A549 (cell line): ENCODE results near the gene HAUS6. TPM values are rescaled to one million over a fixed set of nuclear protein-coding genes. Genes with fewer than 3 reads are reported as not detected.

Experiments
- ATAC-seq, 2 experiments: fragments of 200-7000 bp in 1 of 2; fragments of >200 bp in 1 of 2; cut with Nextera tagmentation in 1 of 2; cut with Tn5 transposase in 1 of 2; 3 replicates each; pipeline versions ENCODE4 v1.8.0 to v1.9.1; 2018 to 2020; ENCODE audit warnings: mild to moderate bottlenecking in 1 of 2, moderate library complexity in 1 of 2
- CTCF ChIA-PET: fragments of 300-600 bp; sonication (Branson Sonifier 250); formaldehyde crosslinking; extraction: SDS; loops from one replicate; lab custom pipeline; 2021; ENCODE audit warnings: antibody characterized with exemption, inconsistent platforms; lab: Yijun Ruan, JAX
- POLR2A ChIA-PET: fragments of 350-600 bp; formaldehyde crosslinking; extraction: SDS; loops from one replicate; lab custom pipeline; 2021; ENCODE audit warnings: antibody characterized with exemption, inconsistent platforms; lab: Yijun Ruan, JAX
- DNase-seq, 2 experiments: peaks; one replicate each; pipeline versions ENCODE4 v3.0.0 to v3.0.0-alpha.2; 2011 to 2016; ENCODE audit warnings: low read depth in 1 of 2, low spot score in 1 of 2
- FAIRE-seq: peaks from 2 replicates; lab custom pipeline; 2011; peaks lifted over from hg19 to GRCh38; lab: Jason Lieb, UNC
- H3K27ac ChIP-seq, 2 experiments: fragments of >200 bp; sonication (Bioruptor Twin); formaldehyde crosslinking; 3 replicates each; pipeline ENCODE4 v1.5.1; 2016 to 2017
- H3K4me1 ChIP-seq: fragments of >200 bp; sonication (Bioruptor Twin); formaldehyde crosslinking; 3 replicates; pipeline ENCODE4 v1.6.1; 2016
- H3K4me2 ChIP-seq: fragments of >200 bp; sonication (Bioruptor Twin); formaldehyde crosslinking; 3 replicates; pipeline ENCODE4 v1.6.1; 2016
- H3K4me3 ChIP-seq: fragments of >200 bp; sonication (Bioruptor Twin); formaldehyde crosslinking; 3 replicates; pipeline ENCODE4 v1.5.1; 2016
- H3K9me3 ChIP-seq: fragments of >200 bp; sonication (Bioruptor Twin); formaldehyde crosslinking; 3 replicates; pipeline ENCODE4 v1.6.1; 2016
- CBX8 ChIP-seq: fragments of 200-600 bp; sonication (generic); IDR thresholded peaks from 2 replicates; pipeline ENCODE4 v1.6.1; 2016
- CHD2 ChIP-seq: fragments of 150-350 bp; IDR thresholded peaks from 2 replicates; pipeline ENCODE4 v1.6.1; 2014; ENCODE audit warnings: low read length; ENCODE audit not compliant: partially characterized antibody
- CHD4 ChIP-seq: fragments of 200-600 bp; sonication (generic); IDR thresholded peaks from 2 replicates; pipeline ENCODE4 v1.6.1; 2016; ENCODE audit warnings: antibody characterized with exemption, mild to moderate bottlenecking, borderline replicate concordance
- ESRRA ChIP-seq: fragments of 150-350 bp; IDR thresholded peaks from 2 replicates; pipeline ENCODE4 v1.6.1; 2014; ENCODE audit warnings: mild to moderate bottlenecking, low read length, borderline replicate concordance
- FOSL2 ChIP-seq, 2 experiments: fragments of 450-650 bp in 1 of 2; fragments of >200 bp in 1 of 2; sonication (Bioruptor Twin) in 1 of 2; formaldehyde crosslinking; IDR thresholded peaks; 2 replicates each; pipeline versions ENCODE4 v1.5.0 to v1.6.1; 2016 to 2020; ENCODE audit warnings: mild to moderate bottlenecking in 1 of 2, moderate library complexity in 1 of 2
- FOXS1 ChIP-seq: fragments of 250-450 bp; sonication (Bioruptor Pico); IDR thresholded peaks from 2 replicates; pipeline ENCODE4 v1.5.0; 2020; ENCODE audit warnings: mild to moderate bottlenecking, moderate library complexity
- HDAC2 ChIP-seq: fragments of 200-600 bp; sonication (generic); IDR thresholded peaks from 2 replicates; pipeline ENCODE4 v1.6.1; 2016
- HOXB13 ChIP-seq: fragments of 250-450 bp; sonication (Bioruptor Pico); IDR thresholded peaks from 2 replicates; pipeline ENCODE4 v1.5.0; 2020; ENCODE audit warnings: low read depth, mild to moderate bottlenecking, moderate library complexity
- KDM1A ChIP-seq: fragments of 200-600 bp; sonication (generic); IDR thresholded peaks from 2 replicates; pipeline ENCODE4 v1.6.1; 2016; ENCODE audit warnings: low read depth, mild to moderate bottlenecking
- KDM5A ChIP-seq: fragments of 200-600 bp; sonication (generic); IDR thresholded peaks from 2 replicates; pipeline ENCODE4 v1.6.1; 2016; ENCODE audit warnings: antibody characterized with exemption, mild to moderate bottlenecking
- MAZ ChIP-seq: fragments of 150-350 bp; IDR thresholded peaks from 2 replicates; pipeline ENCODE4 v1.6.1; 2014; ENCODE audit warnings: antibody characterized with exemption, low read depth, low read length, borderline replicate concordance
- NFE2L2 ChIP-seq: fragments of 150-350 bp; conservative IDR thresholded peaks from 2 replicates; pipeline ENCODE4 v1.6.1; 2014; ENCODE audit warnings: low read length
- NR3C1 ChIP-seq: fragments of >200 bp; sonication (Bioruptor Twin); formaldehyde crosslinking; IDR thresholded peaks from 3 replicates; pipeline ENCODE4 v1.6.1; 2017
- PHF8 ChIP-seq: fragments of 200-600 bp; sonication (generic); IDR thresholded peaks from 2 replicates; pipeline ENCODE4 v1.6.1; 2016; ENCODE audit warnings: low read depth, mild to moderate bottlenecking, antibody characterized with exemption, moderate library complexity, borderline replicate concordance
- RAD21 ChIP-seq, 2 experiments: fragments of >200 bp in 1 of 2; sonication (Bioruptor Twin) in 1 of 2; formaldehyde crosslinking in 1 of 2; IDR thresholded peaks in 1 of 2; conservative IDR thresholded peaks in 1 of 2; 2 replicates in 1 of 2; 3 replicates in 1 of 2; pipeline ENCODE4 v1.6.1; 2012 to 2018; ENCODE audit warnings: inconsistent platforms in 1 of 2
- RARB ChIP-seq: fragments of 250-450 bp; sonication (Bioruptor Pico); IDR thresholded peaks from 2 replicates; pipeline ENCODE4 v1.8.0; 2021; ENCODE audit warnings: mild to moderate bottlenecking, moderate library complexity
- RCOR1 ChIP-seq: fragments of 150-350 bp; IDR thresholded peaks from 2 replicates; pipeline ENCODE4 v1.6.1; 2014; ENCODE audit warnings: antibody characterized with exemption, low read length, low read depth
- RFX5 ChIP-seq: fragments of 450-650 bp; IDR thresholded peaks from 2 replicates; pipeline ENCODE4 v1.7.1; 2014; ENCODE audit warnings: antibody characterized with exemption, mild to moderate bottlenecking, moderate library complexity
- RNF2 ChIP-seq: fragments of 200-600 bp; sonication (generic); IDR thresholded peaks from 2 replicates; pipeline ENCODE4 v1.6.1; 2016; ENCODE audit warnings: low read depth, mild to moderate bottlenecking, antibody characterized with exemption, moderate library complexity, borderline replicate concordance
- SMC3 ChIP-seq: fragments of >200 bp; sonication (Bioruptor Twin); formaldehyde crosslinking; IDR thresholded peaks from 3 replicates; pipeline ENCODE4 v1.6.1; 2018; ENCODE audit warnings: inconsistent platforms
- SREBF2 ChIP-seq: fragments of 450-650 bp; IDR thresholded peaks from 2 replicates; pipeline ENCODE4 v1.6.1; 2014; ENCODE audit warnings: mild to moderate bottlenecking, moderate library complexity
- TFCP2L1 ChIP-seq: fragments of 250-450 bp; sonication (Bioruptor Pico); IDR thresholded peaks from 2 replicates; pipeline ENCODE4 v1.5.0; 2021; ENCODE audit warnings: mild to moderate bottlenecking
- ZC3H11A ChIP-seq: fragments of 450-650 bp; IDR thresholded peaks from 2 replicates; pipeline ENCODE4 v1.6.1; 2014; ENCODE audit warnings: antibody characterized with exemption, mild to moderate bottlenecking
- WGBS: methylation state at CpG from one replicate; pipeline ENCODE4 v1.1.6; 2017; ENCODE audit errors: missing lambda C conversion rate; 5-methylcytosine and 5-hydroxymethylcytosine counted together
- polyA plus RNA-seq, 4 experiments: library from polyadenylated mRNA; depleted of rRNA in 3 of 4; stranded (reverse); fragments of >200 nt; fragmentation: RNase III in 1 of 4; extraction: RNeasy Plus Mini Kit Qiagen cat#74134 plus additional on column Dnase treatment in 1 of 4; gene quantifications; 2 replicates in 3 of 4; 3 replicates in 1 of 4; pipeline ENCODE4 v1.2.3, GENCODE V29; 2011 to 2017
- TF ChIP-seq, protein P1 (sequence below): fragments of >200 bp; sonication (Bioruptor Twin); formaldehyde crosslinking; IDR thresholded peaks from 3 replicates; pipeline ENCODE4 v1.5.1; 2016
- TF ChIP-seq, protein P2 (sequence below): fragments of 250-450 bp; sonication (Bioruptor Pico); IDR thresholded peaks from 2 replicates; pipeline ENCODE4 v1.5.0; 2021; ENCODE audit warnings: mild to moderate bottlenecking, moderate library complexity, borderline replicate concordance
- TF ChIP-seq, protein P3 (sequence below): IDR thresholded peaks from 2 replicates; pipeline ENCODE4 v1.6.1; 2012
- TF ChIP-seq, protein P4 (sequence below): fragments of 150-350 bp; IDR thresholded peaks from 2 replicates; pipeline ENCODE4 v1.6.1; 2014; ENCODE audit warnings: low read depth, mild to moderate bottlenecking, low read length

The HAUS6 gene
- polyA plus RNA-seq, 2 of the 4 experiments (the other 2 are of a cell fraction): 22.4 to 34.6 TPM

DNA sequence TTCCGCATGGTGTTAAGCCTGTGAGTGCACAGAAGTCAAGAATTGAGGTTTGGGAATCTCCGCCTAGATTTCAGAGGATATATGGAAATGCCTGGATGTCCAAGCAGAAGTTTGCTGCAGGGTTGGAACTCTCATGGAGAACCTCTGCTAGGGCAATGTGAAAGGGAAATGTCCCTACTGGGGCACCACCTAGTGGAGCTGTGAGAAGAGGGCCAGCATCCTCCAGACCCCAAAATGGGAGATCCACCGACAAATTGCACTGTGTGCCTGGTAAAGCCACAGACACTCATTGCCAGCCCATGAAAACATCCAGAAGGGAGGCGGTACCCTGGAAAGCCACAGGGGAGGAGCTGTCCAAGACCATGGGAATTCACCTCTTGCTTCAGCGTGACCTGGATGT lies 66.1 kb downstream of the HAUS6 start:
- no peak for FAIRE-seq
- Histone ChIP-seq H3K4me3 (no peak overlapping the region), H3K9me3 (no peaks in the 10 kb centered on the region), H3K4me1 (no peaks in the 10 kb centered on the region), H3K4me2 (no peak overlapping the region), H3K27ac (no peak overlapping the region)
- 72% methylated on average over 5 of the region's 5 CpGs for WGBS
- TF ChIP-seq TFCP2L1 (CRISPR knock-in tag): no peak
- no peak for TF ChIP-seq RARB
- no peak for TF ChIP-seq FOXS1
- TF ChIP-seq, protein P1, sequence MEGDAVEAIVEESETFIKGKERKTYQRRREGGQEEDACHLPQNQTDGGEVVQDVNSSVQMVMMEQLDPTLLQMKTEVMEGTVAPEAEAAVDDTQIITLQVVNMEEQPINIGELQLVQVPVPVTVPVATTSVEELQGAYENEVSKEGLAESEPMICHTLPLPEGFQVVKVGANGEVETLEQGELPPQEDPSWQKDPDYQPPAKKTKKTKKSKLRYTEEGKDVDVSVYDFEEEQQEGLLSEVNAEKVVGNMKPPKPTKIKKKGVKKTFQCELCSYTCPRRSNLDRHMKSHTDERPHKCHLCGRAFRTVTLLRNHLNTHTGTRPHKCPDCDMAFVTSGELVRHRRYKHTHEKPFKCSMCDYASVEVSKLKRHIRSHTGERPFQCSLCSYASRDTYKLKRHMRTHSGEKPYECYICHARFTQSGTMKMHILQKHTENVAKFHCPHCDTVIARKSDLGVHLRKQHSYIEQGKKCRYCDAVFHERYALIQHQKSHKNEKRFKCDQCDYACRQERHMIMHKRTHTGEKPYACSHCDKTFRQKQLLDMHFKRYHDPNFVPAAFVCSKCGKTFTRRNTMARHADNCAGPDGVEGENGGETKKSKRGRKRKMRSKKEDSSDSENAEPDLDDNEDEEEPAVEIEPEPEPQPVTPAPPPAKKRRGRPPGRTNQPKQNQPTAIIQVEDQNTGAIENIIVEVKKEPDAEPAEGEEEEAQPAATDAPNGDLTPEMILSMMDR: no peak
- TF ChIP-seq ESRRA: no peak
- no peak for TF ChIP-seq SMC3
- TF ChIP-seq CHD4: no peak
- no peak for TF ChIP-seq RNF2
- TF ChIP-seq RCOR1: no peak
- no peak for TF ChIP-seq CBX8
- TF ChIP-seq, protein P2, sequence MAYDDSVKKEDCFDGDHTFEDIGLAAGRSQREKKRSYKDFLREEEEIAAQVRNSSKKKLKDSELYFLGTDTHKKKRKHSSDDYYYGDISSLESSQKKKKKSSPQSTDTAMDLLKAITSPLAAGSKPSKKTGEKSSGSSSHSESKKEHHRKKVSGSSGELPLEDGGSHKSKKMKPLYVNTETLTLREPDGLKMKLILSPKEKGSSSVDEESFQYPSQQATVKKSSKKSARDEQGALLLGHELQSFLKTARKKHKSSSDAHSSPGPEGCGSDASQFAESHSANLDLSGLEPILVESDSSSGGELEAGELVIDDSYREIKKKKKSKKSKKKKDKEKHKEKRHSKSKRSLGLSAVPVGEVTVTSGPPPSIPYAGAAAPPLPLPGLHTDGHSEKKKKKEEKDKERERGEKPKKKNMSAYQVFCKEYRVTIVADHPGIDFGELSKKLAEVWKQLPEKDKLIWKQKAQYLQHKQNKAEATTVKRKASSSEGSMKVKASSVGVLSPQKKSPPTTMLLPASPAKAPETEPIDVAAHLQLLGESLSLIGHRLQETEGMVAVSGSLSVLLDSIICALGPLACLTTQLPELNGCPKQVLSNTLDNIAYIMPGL: no peak
- TF ChIP-seq, protein P3, sequence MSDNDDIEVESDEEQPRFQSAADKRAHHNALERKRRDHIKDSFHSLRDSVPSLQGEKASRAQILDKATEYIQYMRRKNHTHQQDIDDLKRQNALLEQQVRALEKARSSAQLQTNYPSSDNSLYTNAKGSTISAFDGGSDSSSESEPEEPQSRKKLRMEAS: no peak
- TF ChIP-seq FOSL2 (IDR thresholded peaks at IDR 0.05): no peak
- TF ChIP-seq FOSL2 (CRISPR knock-in tag; IDR thresholded peaks at IDR 0.05): no peak
- TF ChIP-seq HOXB13 (CRISPR knock-in tag): no peak
- TF ChIP-seq, protein P4, sequence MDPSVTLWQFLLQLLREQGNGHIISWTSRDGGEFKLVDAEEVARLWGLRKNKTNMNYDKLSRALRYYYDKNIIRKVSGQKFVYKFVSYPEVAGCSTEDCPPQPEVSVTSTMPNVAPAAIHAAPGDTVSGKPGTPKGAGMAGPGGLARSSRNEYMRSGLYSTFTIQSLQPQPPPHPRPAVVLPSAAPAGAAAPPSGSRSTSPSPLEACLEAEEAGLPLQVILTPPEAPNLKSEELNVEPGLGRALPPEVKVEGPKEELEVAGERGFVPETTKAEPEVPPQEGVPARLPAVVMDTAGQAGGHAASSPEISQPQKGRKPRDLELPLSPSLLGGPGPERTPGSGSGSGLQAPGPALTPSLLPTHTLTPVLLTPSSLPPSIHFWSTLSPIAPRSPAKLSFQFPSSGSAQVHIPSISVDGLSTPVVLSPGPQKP: no peak
- no peak for TF ChIP-seq HDAC2
- no peak for TF ChIP-seq SREBF2
- no peak for TF ChIP-seq KDM5A
- ChIA-PET POLR2A (interaction anchor here (0.7 kb wide), 1 partner anchor 15 kb away, joined by 3 read pairs; no protein-coding TSS in a partner anchor), CTCF (interaction anchor here (0.6 to 1.8 kb wide), 6 partner anchors 10 to 1507 kb away, joined by 3 to 8 read pairs (median 3); partner anchors contain the start of gene RRAGA)
- peak in 1 of 2 experiments; percentile 62; a peak in 3 of 6 replicates for ATAC-seq
- no peak for DNase-seq

DNA sequence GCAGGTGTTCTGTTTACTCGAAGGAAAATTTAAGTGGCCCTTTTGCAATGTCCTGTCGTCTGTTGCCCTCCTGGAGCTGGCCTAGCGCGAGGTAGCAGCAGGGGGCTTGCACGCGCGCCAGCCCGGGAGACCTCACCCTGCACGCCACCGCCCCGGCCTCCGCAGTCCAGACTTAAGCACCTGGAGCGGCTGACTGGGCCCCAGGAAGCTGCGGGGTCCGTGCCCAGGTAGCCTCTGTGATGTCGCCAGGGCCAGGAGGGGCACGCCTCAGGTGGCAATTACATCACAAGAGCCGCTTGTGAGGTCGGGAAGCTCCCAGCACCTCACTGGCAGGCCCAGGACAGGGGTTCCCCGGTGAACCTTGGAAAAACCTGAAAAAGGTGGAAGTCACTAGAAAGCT lies 69.7 kb downstream of the HAUS6 start, which contains the start of gene SAXO1:
SAXO1 (minus strand) TSS at position 195 of the 400 bp plus-strand sequence. CDS start 301 bp downstream, outside the sequence.
- ChIA-PET CTCF (interaction anchor here (0.7 to 2.6 kb wide), 5 partner anchors 16 to 1501 kb away, joined by 3 to 11 read pairs (median 3); partner anchors contain the start of gene RRAGA), POLR2A (no interaction called here)
- TF ChIP-seq, protein P2: no peak
- TF ChIP-seq RAD21 (conservative IDR thresholded peaks at IDR 0.05 in 1 of 2, IDR thresholded peaks at IDR 0.05 in 1 of 2): no peak
- TF ChIP-seq HDAC2: no peak
- TF ChIP-seq NFE2L2: no peak
- TF ChIP-seq, protein P4: no peak
- TF ChIP-seq KDM5A: no peak
- no peak for TF ChIP-seq KDM1A
- TF ChIP-seq RFX5: no peak
- no peak for TF ChIP-seq MAZ
- TF ChIP-seq NR3C1: no peak
- no peak for TF ChIP-seq PHF8
- no peak for TF ChIP-seq ZC3H11A
- no peak for TF ChIP-seq CHD2
- no peak for TF ChIP-seq RARB

More for the DNA sequence above, 69.7 kb downstream of the HAUS6 start, which contains the start of gene SAXO1:
- Histone ChIP-seq H3K27ac (no peak within 1 kb of the TSS), H3K4me2 (no peak within 1 kb of the TSS), H3K4me1 (no peaks in the 10 kb centered on the region), H3K9me3 (no peaks in the 10 kb centered on the region), H3K4me3 (no peak within 1 kb of the TSS)
- 84% methylated on average over 20 of the region's 20 CpGs for WGBS
- no peak for FAIRE-seq
- no peak for DNase-seq
- no peak for ATAC-seq
